Astrocyte of the cerebellum (primary cell): ENCODE results near the gene AP3S1.
"Not testable (repeated sequence)": the region's sequence is repeated elsewhere in the genome, so short reads cannot be mapped to it uniquely, and the experiment has no call there.

Experiments
- DNase-seq: peaks from one replicate; pipeline ENCODE4 v3.0.0-alpha.2; 2011; ENCODE audit warnings: low read depth
- H3K4me3 ChIP-seq: 2 replicates; pipeline ENCODE4 v1.5.1; 2011; ENCODE audit warnings: mild to moderate bottlenecking, low read depth, low read length, moderate library complexity
- CTCF ChIP-seq: IDR thresholded peaks from 2 replicates; pipeline ENCODE4 v1.5.1; 2012; ENCODE audit warnings: low read length, low read depth, moderate library complexity, mild to moderate bottlenecking; ENCODE audit errors: missing control alignments
- in situ Hi-C: cut with HindIII; loops from 2 replicates; pipeline ENCODE4 v1.10.0; 2017; ENCODE audit warnings: low sequenced_read_pairs

AP3S1 gene

GRCh38 chr5:115858396-115858795 is 16.7 kb downstream of the AP3S1 start:
- TF ChIP-seq CTCF: no peak
- in situ Hi-C loops: no loop called here
- H3K4me3 ChIP-seq: no peak overlapping the region
- DNase-seq: no peak

GRCh38 chr5:115859378-115859777 is 17.6 kb downstream of the AP3S1 start:
- DNase-seq: no peak
- in situ Hi-C loops: no loop called here
- H3K4me3 ChIP-seq: no peak overlapping the region
- no peak for TF ChIP-seq CTCF

GRCh38 chr5:115869256-115869795 is 27.6 kb downstream of the AP3S1 start:
- H3K4me3 ChIP-seq: no peak overlapping the region
- DNase-seq: no peak
- in situ Hi-C loops: no loop called here

GRCh38 chr5:115872447-115872846 is 30.7 kb downstream of the AP3S1 start:
- H3K4me3 ChIP-seq: no peak overlapping the region
- TF ChIP-seq CTCF: no peak
- no peak for DNase-seq
- in situ Hi-C loops: no loop called here

More at GRCh38 chr5:115869256-115869795, 27.6 kb downstream of the AP3S1 start:
- TF ChIP-seq CTCF: no peak

GRCh38 chr5:115873392-115873791 is 31.7 kb downstream of the AP3S1 start:
- peak; percentile 26 for DNase-seq
- TF ChIP-seq CTCF: no peak
- no peak overlapping the region for H3K4me3 ChIP-seq
- in situ Hi-C loops: no loop called here

- DNase-seq: no peak
- peak; percentile 24 for TF ChIP-seq CTCF
- no peak overlapping the region for H3K4me3 ChIP-seq
- in situ Hi-C loops: no loop called here
These were observed 33.7 kb downstream of the AP3S1 start for GRCh38 chr5:115875447-115875846.

GRCh38 chr5:115877342-115877741 is 35.6 kb downstream of the AP3S1 start:
- DNase-seq, in situ Hi-C loops, H3K4me3 ChIP-seq: not testable (repeated sequence)

- H3K4me3 ChIP-seq, in situ Hi-C loops, DNase-seq: not testable (repeated sequence)
These were observed 40.7 kb downstream of the AP3S1 start for GRCh38 chr5:115882434-115882833.
